Panc1 (cell line): ENCODE measurements around the gene PLAU.

Experiments used
- CTCF ChIP-seq: fragments of 450-650 bp; IDR thresholded peaks from 2 replicates; pipeline ENCODE4 v1.5.1; 2017; ENCODE audit warnings: mild to moderate bottlenecking
- POLR2AphosphoS5 ChIP-seq: IDR thresholded peaks from 2 replicates; pipeline ENCODE4 v1.6.1; 2012; ENCODE audit warnings: mild to moderate bottlenecking, low read depth, low read length, moderate library complexity
- TCF7L2 ChIP-seq: IDR thresholded peaks from 2 replicates; pipeline ENCODE4 v1.6.1; 2011; ENCODE audit warnings: mild to moderate bottlenecking, low read depth, low read length, inconsistent platforms

- no peak for TF ChIP-seq CTCF
- no peak for TF ChIP-seq POLR2AphosphoS5
- no peak for TF ChIP-seq TCF7L2
Measured at GRCh38 chr10:73873838-73874215, 37.1 kb upstream of the PLAU start.
